CD14-positive monocyte (primary cell): ENCODE measurements around the gene TANGO6. TPM values are rescaled to one million over a fixed set of nuclear protein-coding genes. Genes with fewer than 3 reads are reported as not detected.

Experiments used
- DNase-seq, 3 donors: peaks; one replicate each; pipeline ENCODE4 v3.0.0-alpha.2; 2011 to 2022
- H2AFZ ChIP-seq: 2 replicates; pipeline ENCODE4 v1.6.0; 2012; ENCODE audit warnings: mild to moderate bottlenecking, low read depth, low read length, inconsistent platforms; ENCODE audit not compliant: insufficient read depth, poor library complexity, severe bottlenecking
- H3K27ac ChIP-seq, 2 donors: 1 replicate in 1 of 2; 2 replicates in 1 of 2; pipeline ENCODE4 v1.5.1; 2012 to 2013; ENCODE audit warnings: low read length in 2 of 2, control low read depth in 1 of 2, inconsistent platforms in 1 of 2, low read depth in 1 of 2, mild to moderate bottlenecking in 1 of 2
- H3K27me3 ChIP-seq, 2 donors: one replicate each; pipeline versions ENCODE4 v1.6.0 to v1.6.1; 2011 to 2013; ENCODE audit warnings: low read length in 2 of 2; ENCODE audit not compliant: control insufficient read depth in 2 of 2, insufficient read depth in 2 of 2
- H3K36me3 ChIP-seq, 2 donors: replicated peaks in 1 of 2; 1 replicate in 1 of 2; 2 replicates in 1 of 2; pipeline versions ENCODE4 v1.5.1 to v1.6.1; 2012 to 2013; ENCODE audit warnings: low read length in 2 of 2, control low read depth in 1 of 2, inconsistent platforms in 1 of 2, mild to moderate bottlenecking in 1 of 2; ENCODE audit not compliant: insufficient read depth in 2 of 2, control insufficient read depth in 1 of 2
- H3K4me1 ChIP-seq, 2 donors: 1 replicate in 1 of 2; 2 replicates in 1 of 2; pipeline versions ENCODE4 v1.5.1 to v1.6.1; 2012 to 2013; ENCODE audit warnings: low read length in 2 of 2, control low read depth in 1 of 2, inconsistent platforms in 1 of 2, mild to moderate bottlenecking in 1 of 2, moderate library complexity in 1 of 2; ENCODE audit not compliant: insufficient read depth in 2 of 2, control insufficient read depth in 1 of 2
- H3K4me2 ChIP-seq: replicated peaks from 2 replicates; pipeline ENCODE3; 2012; ENCODE audit warnings: low read length, moderate library complexity, mild to moderate bottlenecking; ENCODE audit not compliant: poor library complexity, severe bottlenecking; ENCODE audit errors: extremely low read depth
- H3K4me3 ChIP-seq, 3 experiments: fragments of 200-600 bp in 1 of 3; sonication (generic) in 1 of 3; replicated peaks in 1 of 3; 1 replicate in 2 of 3; 2 replicates in 1 of 3; pipeline ENCODE4 v1.5.1; 2011 to 2013; ENCODE audit warnings: low read length in 3 of 3, mild to moderate bottlenecking in 3 of 3, control low read depth in 2 of 3, low read depth in 2 of 3, inconsistent platforms in 1 of 3, moderate library complexity in 1 of 3
- H3K79me2 ChIP-seq: 2 replicates; pipeline ENCODE4 v1.6.0; 2012; ENCODE audit warnings: mild to moderate bottlenecking, control low read depth, inconsistent platforms, low read length, moderate library complexity; ENCODE audit not compliant: insufficient read depth
- H3K9ac ChIP-seq: 2 replicates; pipeline ENCODE4 v1.6.0; 2017; ENCODE audit warnings: low read length, mild to moderate bottlenecking; ENCODE audit not compliant: insufficient read depth, poor library complexity, severe bottlenecking
- H3K9me3 ChIP-seq, 2 donors: replicated peaks in 1 of 2; 1 replicate in 1 of 2; 2 replicates in 1 of 2; pipeline versions ENCODE4 v1.5.1 to v1.6.1; 2012 to 2013; ENCODE audit warnings: low read length in 2 of 2, control low read depth in 1 of 2; ENCODE audit not compliant: control insufficient read depth in 1 of 2, insufficient read depth in 1 of 2
- H4K20me1 ChIP-seq: 2 replicates; pipeline ENCODE4 v1.6.0; 2012; ENCODE audit warnings: mild to moderate bottlenecking, low read length, control low read depth, moderate library complexity; ENCODE audit not compliant: insufficient read depth
- H3K27ac Mint-ChIP-seq, 7 donors: one replicate each; pipeline ENCODE4 v1.8.0; 2020; ENCODE audit warnings: mild to moderate bottlenecking in 7 of 7, mixed read lengths in 7 of 7, moderate library complexity in 6 of 7, inconsistent platforms in 2 of 7
- H3K27me3 Mint-ChIP-seq, 3 donors: one replicate each; pipeline ENCODE4 v1.8.0; 2021 to 2022; ENCODE audit warnings: low read depth in 3 of 3, mild to moderate bottlenecking in 3 of 3, mixed read lengths in 3 of 3, moderate library complexity in 3 of 3, inconsistent platforms in 1 of 3
- H3K36me3 Mint-ChIP-seq, 2 donors: one replicate each; pipeline ENCODE4 v1.8.0; 2020; ENCODE audit warnings: mixed read lengths in 2 of 2, inconsistent platforms in 1 of 2, mild to moderate bottlenecking in 1 of 2
- H3K4me1 Mint-ChIP-seq: one replicate; pipeline ENCODE4 v1.8.0; 2020; ENCODE audit warnings: mild to moderate bottlenecking, mixed read lengths
- H3K4me3 Mint-ChIP-seq, 2 donors: one replicate each; pipeline ENCODE4 v1.8.0; 2020; ENCODE audit warnings: mild to moderate bottlenecking in 2 of 2, mixed read lengths in 2 of 2, moderate library complexity in 1 of 2
- H3K9me3 Mint-ChIP-seq, 7 donors: one replicate each; pipeline ENCODE4 v1.8.0; 2020 to 2022; ENCODE audit warnings: mixed read lengths in 7 of 7, mild to moderate bottlenecking in 6 of 7, moderate library complexity in 6 of 7, inconsistent platforms in 2 of 7
- WGBS: methylation state at CpG from one replicate; pipeline ENCODE4 v1.1.5; 2013; ENCODE audit warnings: missing lambda C conversion rate; ENCODE audit not compliant: insufficient coverage; 5-methylcytosine and 5-hydroxymethylcytosine counted together
- intact Hi-C, 2 donors: fragments of 100-400 bp; cut with micrococcal nuclease; formaldehyde crosslinking; loops; one replicate each; pipeline versions ENCODE4 v1.15.0 to v1.15.1; 2023
- polyA plus RNA-seq, 3 donors: library from polyadenylated mRNA; depleted of rRNA in 1 of 3; unstranded in 2 of 3; stranded (reverse) in 1 of 3; fragments of 300-500 nt in 2 of 3; fragments of >200 nt in 1 of 3; fragmentation: Illumina TruSeq in 2 of 3; gene quantifications; 1 replicate in 2 of 3; 2 replicates in 1 of 3; pipeline ENCODE4 v1.2.3, GENCODE V29; 2012 to 2021
- TF ChIP-seq, protein P1 (sequence below): fragments of 200-600 bp; IDR thresholded peaks from one replicate; pipeline ENCODE4 v1.8.0; 2022; ENCODE audit warnings: antibody characterized with exemption, mild to moderate bottlenecking

Gene TANGO6
- polyA plus RNA-seq, 3 donors = 6.5 to 8.1 (median 7.3) TPM

DNA sequence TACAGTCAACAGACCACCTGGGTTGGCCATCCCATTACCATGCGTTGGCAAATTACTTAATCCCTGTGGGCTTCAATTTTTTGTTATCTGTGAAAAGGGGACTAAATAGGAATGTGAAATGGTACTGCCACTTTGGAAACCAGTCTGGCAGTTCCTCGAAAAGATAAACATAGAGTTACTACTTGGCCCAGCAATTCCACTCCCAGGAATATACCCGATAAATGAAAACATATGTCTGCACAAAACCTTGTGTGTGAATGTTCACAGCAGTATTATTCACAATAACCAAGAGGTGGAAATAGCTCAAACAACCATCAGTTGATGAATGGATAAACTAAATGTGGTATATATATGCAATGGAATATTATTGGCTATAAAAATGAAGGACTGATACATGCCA, 87.9 kb downstream of the TANGO6 start:
- Mint-ChIP-seq H3K27me3 (peaks cover 0 to 1% (median 0%) of the 10 kb centered on the region in 3 donors), H3K4me3 (no peak overlapping the region), H3K4me1 (no peaks in the 10 kb centered on the region), H3K9me3 (peaks cover 0 to 1% (median 0%) of the 10 kb centered on the region in 7 donors), H3K36me3 (peaks cover 70 to 73% of the 10 kb centered on the region in 2 donors), H3K27ac (no peak overlapping the region)
- Histone ChIP-seq H3K4me2 (no peak overlapping the region), H3K27me3 (no peaks in the 10 kb centered on the region), H3K79me2 (no peaks in the 10 kb centered on the region), H3K4me3 (no peak overlapping the region), H3K9ac (no peak overlapping the region), H4K20me1 (no peaks in the 10 kb centered on the region), H3K4me1 (no peaks in the 10 kb centered on the region), H3K27ac (no peak overlapping the region), H3K9me3 (no peaks in the 10 kb centered on the region), H2AFZ (no peak overlapping the region), H3K36me3 (peaks cover 51 to 79% of the 10 kb centered on the region in 2 donors)
- DNase-seq = no peak
- intact Hi-C loops = no loop called here
- no CpG with 5 or more reads among the region's 3 CpGs for WGBS
- TF ChIP-seq, protein P1, sequence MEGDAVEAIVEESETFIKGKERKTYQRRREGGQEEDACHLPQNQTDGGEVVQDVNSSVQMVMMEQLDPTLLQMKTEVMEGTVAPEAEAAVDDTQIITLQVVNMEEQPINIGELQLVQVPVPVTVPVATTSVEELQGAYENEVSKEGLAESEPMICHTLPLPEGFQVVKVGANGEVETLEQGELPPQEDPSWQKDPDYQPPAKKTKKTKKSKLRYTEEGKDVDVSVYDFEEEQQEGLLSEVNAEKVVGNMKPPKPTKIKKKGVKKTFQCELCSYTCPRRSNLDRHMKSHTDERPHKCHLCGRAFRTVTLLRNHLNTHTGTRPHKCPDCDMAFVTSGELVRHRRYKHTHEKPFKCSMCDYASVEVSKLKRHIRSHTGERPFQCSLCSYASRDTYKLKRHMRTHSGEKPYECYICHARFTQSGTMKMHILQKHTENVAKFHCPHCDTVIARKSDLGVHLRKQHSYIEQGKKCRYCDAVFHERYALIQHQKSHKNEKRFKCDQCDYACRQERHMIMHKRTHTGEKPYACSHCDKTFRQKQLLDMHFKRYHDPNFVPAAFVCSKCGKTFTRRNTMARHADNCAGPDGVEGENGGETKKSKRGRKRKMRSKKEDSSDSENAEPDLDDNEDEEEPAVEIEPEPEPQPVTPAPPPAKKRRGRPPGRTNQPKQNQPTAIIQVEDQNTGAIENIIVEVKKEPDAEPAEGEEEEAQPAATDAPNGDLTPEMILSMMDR = no peak

DNA sequence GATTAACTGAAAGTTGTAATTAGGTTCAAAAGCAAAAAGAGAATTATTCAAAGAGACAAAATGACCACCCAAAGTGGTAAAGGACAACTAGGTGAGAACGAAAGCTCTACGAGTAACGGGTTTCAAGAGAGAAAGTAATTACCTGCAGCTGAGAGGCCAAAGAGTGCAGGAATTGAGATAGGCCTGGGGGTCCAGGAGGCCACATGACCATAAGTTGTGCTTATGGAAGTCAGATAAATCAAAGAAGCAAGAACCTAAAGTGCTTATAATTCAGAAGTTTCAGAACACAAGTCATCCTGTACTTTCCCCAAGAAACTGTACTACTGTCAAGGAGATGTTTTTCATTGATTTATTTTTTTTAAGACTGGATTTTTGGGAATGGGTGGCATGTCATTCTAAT, 91.1 kb downstream of the TANGO6 start:
- no peak for DNase-seq
- Histone ChIP-seq H2AFZ (no peak overlapping the region), H3K36me3 (peaks cover 30 to 65% of the 10 kb centered on the region in 2 donors), H3K9me3 (no peaks in the 10 kb centered on the region), H3K4me1 (no peaks in the 10 kb centered on the region), H3K9ac (no peak overlapping the region), H3K27ac (no peak overlapping the region), H3K4me2 (no peak overlapping the region), H3K79me2 (no peaks in the 10 kb centered on the region), H3K27me3 (no peaks in the 10 kb centered on the region), H4K20me1 (no peaks in the 10 kb centered on the region), H3K4me3 (no peak overlapping the region)
- intact Hi-C loops = no loop called here
- WGBS = 93% methylated on average over 3 of the region's 3 CpGs
- peaks cover 11% of the 10 kb centered on the region for H3K4me1 Mint-ChIP-seq
- no peaks in the 10 kb centered on the region for H3K9me3 Mint-ChIP-seq
- H3K4me3 Mint-ChIP-seq = no peak overlapping the region
- peaks cover 0 to 3% (median 0%) of the 10 kb centered on the region in 3 donors for H3K27me3 Mint-ChIP-seq
- H3K27ac Mint-ChIP-seq = no peak overlapping the region
- TF ChIP-seq, protein P1 = no peak
- H3K36me3 Mint-ChIP-seq = peaks cover 55 to 60% of the 10 kb centered on the region in 2 donors
